SK-N-SH (cell line): Measurements from ENCODE around the gene URAD. TPM values are rescaled to one million over a fixed set of nuclear protein-coding genes. Genes with fewer than 3 reads are reported as not detected.

ENCODE experiments used
- CTCF ChIA-PET: fragments of 300-600, 350-600 bp; formaldehyde crosslinking; extraction: SDS; loops from one replicate; lab custom pipeline; 2021; lab: Yijun Ruan, JAX
- POLR2A ChIA-PET: fragments of 350-600 bp; sonication (Branson Sonifier 250); formaldehyde crosslinking; extraction: SDS; loops from one replicate; lab custom pipeline; 2020; ENCODE audit warnings: antibody characterized with exemption, inconsistent platforms; lab: Yijun Ruan, JAX
- DNase-seq: peaks from one replicate; pipeline ENCODE4 v3.0.0; 2012
- H2AFZ ChIP-seq: fragments of 200-600 bp; sonication (generic); 2 replicates; pipeline ENCODE4 v1.8.1; 2016; ENCODE audit warnings: antibody characterized with exemption, mild to moderate bottlenecking, low read depth
- H3F3A ChIP-seq: fragments of 200-600 bp; sonication (generic); replicated peaks from 2 replicates; pipeline ENCODE3; 2016; ENCODE audit warnings: antibody characterized with exemption, mild to moderate bottlenecking; ENCODE audit not compliant: insufficient read depth
- H3K27ac ChIP-seq, 2 experiments: fragments of 200-500 bp in 1 of 2; fragments of 200-600 bp in 1 of 2; sonication (Bioruptor generic) in 1 of 2; sonication (generic), shearing (Covaris generic) in 1 of 2; 2 replicates each; pipeline versions ENCODE4 v1.5.1 to v1.6.1; 2014 to 2016; ENCODE audit warnings: low read depth in 2 of 2, inconsistent platforms in 1 of 2, low read length in 1 of 2, mild to moderate bottlenecking in 1 of 2, mixed read lengths in 1 of 2
- H3K27me3 ChIP-seq: fragments of 200-600 bp; sonication (generic), shearing (Covaris generic); 2 replicates; pipeline ENCODE4 v1.6.1; 2016; ENCODE audit warnings: mixed run types; ENCODE audit not compliant: insufficient read depth
- H3K36me3 ChIP-seq, 2 experiments: fragments of 200-500 bp in 1 of 2; fragments of 200-600 bp in 1 of 2; sonication (Bioruptor generic) in 1 of 2; sonication (generic) in 1 of 2; replicated peaks in 1 of 2; 2 replicates each; pipeline versions ENCODE3 to v1.5.1; 2014 to 2016; ENCODE audit warnings: low read length in 1 of 2, mild to moderate bottlenecking in 1 of 2; ENCODE audit not compliant: insufficient read depth in 2 of 2, control insufficient read depth in 1 of 2
- H3K4me1 ChIP-seq, 2 experiments: fragments of 200-500 bp in 1 of 2; fragments of 200-600 bp in 1 of 2; sonication (Bioruptor generic) in 1 of 2; sonication (generic), shearing (Covaris generic) in 1 of 2; 2 replicates each; pipeline versions ENCODE4 v1.5.1 to v1.6.1; 2014 to 2016; ENCODE audit warnings: low read depth in 1 of 2, low read length in 1 of 2, mixed run types in 1 of 2; ENCODE audit not compliant: insufficient read depth in 2 of 2, control insufficient read depth in 1 of 2
- H3K4me2 ChIP-seq: fragments of 200-600 bp; sonication (generic), shearing (Covaris generic); 2 replicates; pipeline ENCODE4 v1.6.1; 2017; ENCODE audit warnings: mixed run types
- H3K4me3 ChIP-seq, 2 experiments: fragments of 200-500 bp in 1 of 2; fragments of 200-600 bp in 1 of 2; sonication (Bioruptor generic) in 1 of 2; sonication (generic), shearing (Covaris generic) in 1 of 2; 2 replicates each; pipeline versions ENCODE4 v1.5.1 to v1.8.1; 2014 to 2016; ENCODE audit warnings: low read depth in 2 of 2, inconsistent platforms in 1 of 2, low read length in 1 of 2, mild to moderate bottlenecking in 1 of 2, mixed read lengths in 1 of 2, moderate library complexity in 1 of 2
- H3K79me2 ChIP-seq: fragments of 200-600 bp; sonication (generic); 2 replicates; pipeline ENCODE4 v1.8.1; 2017; ENCODE audit warnings: mild to moderate bottlenecking; ENCODE audit not compliant: insufficient read depth
- H3K9ac ChIP-seq: fragments of 200-600 bp; sonication (generic); 2 replicates; pipeline ENCODE4 v1.6.1; 2017; ENCODE audit warnings: mixed run types
- H3K9me2 ChIP-seq: fragments of 200-600 bp; sonication (generic); 2 replicates; pipeline ENCODE4 v1.6.1; 2017; ENCODE audit warnings: mixed run types
- H3K9me3 ChIP-seq: fragments of 200-600 bp; sonication (generic); 2 replicates; pipeline ENCODE4 v1.6.1; 2017; ENCODE audit warnings: mixed run types, mild to moderate bottlenecking, moderate library complexity
- H4K20me1 ChIP-seq: fragments of 200-600 bp; sonication (generic); 2 replicates; pipeline ENCODE4 v1.6.1; 2017; ENCODE audit warnings: mild to moderate bottlenecking, mixed run types; ENCODE audit not compliant: insufficient read depth
- ELF1 ChIP-seq: IDR thresholded peaks from 2 replicates; pipeline ENCODE4 v1.4.0; 2012
- GABPA ChIP-seq: IDR thresholded peaks from 2 replicates; pipeline ENCODE4 v1.4.0; 2012; ENCODE audit warnings: low read depth, mild to moderate bottlenecking
- POLR2AphosphoS5 ChIP-seq: IDR thresholded peaks from 2 replicates; pipeline ENCODE4 v1.6.1; 2012; ENCODE audit warnings: low read depth, low read length
- RAD21 ChIP-seq: IDR thresholded peaks from 2 replicates; pipeline ENCODE4 v1.6.1; 2012; ENCODE audit warnings: mild to moderate bottlenecking, low read length
- RFX5 ChIP-seq: IDR thresholded peaks from 2 replicates; pipeline ENCODE4 v1.6.1; 2012; ENCODE audit warnings: mild to moderate bottlenecking, improper control_type of control experiment, low read length
- TAF1 ChIP-seq: IDR thresholded peaks from 2 replicates; pipeline ENCODE4 v1.6.1; 2012; ENCODE audit warnings: low read depth, mild to moderate bottlenecking, low read length, moderate library complexity, borderline replicate concordance
- TEAD4 ChIP-seq: IDR thresholded peaks from 2 replicates; pipeline ENCODE4 v1.4.0; 2012; ENCODE audit warnings: mild to moderate bottlenecking, borderline replicate concordance; ENCODE audit not compliant: insufficient read depth
- YY1 ChIP-seq: IDR thresholded peaks from 2 replicates; pipeline ENCODE4 v1.4.0; 2012; ENCODE audit warnings: low read depth, mild to moderate bottlenecking
- WGBS: methylation state at CpG from one replicate; pipeline ENCODE4 v1.1.6; 2017; ENCODE audit warnings: low lambda C conversion rate; 5-methylcytosine and 5-hydroxymethylcytosine counted together
- polyA plus RNA-seq, 3 experiments: library from polyadenylated mRNA; depleted of rRNA; stranded (reverse); fragments of >200 nt; gene quantifications; 2 replicates each; pipeline ENCODE4 v1.2.3, GENCODE V29; 2012
- TF ChIP-seq, protein P1 (sequence below): IDR thresholded peaks from 2 replicates; pipeline ENCODE4 v1.6.1; 2012; ENCODE audit warnings: mild to moderate bottlenecking, low read depth, low read length, moderate library complexity
- TF ChIP-seq, protein P2 (sequence below): IDR thresholded peaks from 2 replicates; pipeline ENCODE4; 2012
- TF ChIP-seq, protein P3 (sequence below): IDR thresholded peaks from 2 replicates; pipeline ENCODE4 v1.4.0; 2012; ENCODE audit warnings: low read depth, borderline replicate concordance
- TF ChIP-seq, protein P4 (sequence below): fragments of 150-350 bp; IDR thresholded peaks from 2 replicates; pipeline ENCODE4 v1.6.1; 2016; ENCODE audit warnings: mild to moderate bottlenecking, low read depth, low read length

Gene URAD
- polyA plus RNA-seq, 1 of the 3 experiments (the other 2 are of a cell fraction), result not detected

DNA sequence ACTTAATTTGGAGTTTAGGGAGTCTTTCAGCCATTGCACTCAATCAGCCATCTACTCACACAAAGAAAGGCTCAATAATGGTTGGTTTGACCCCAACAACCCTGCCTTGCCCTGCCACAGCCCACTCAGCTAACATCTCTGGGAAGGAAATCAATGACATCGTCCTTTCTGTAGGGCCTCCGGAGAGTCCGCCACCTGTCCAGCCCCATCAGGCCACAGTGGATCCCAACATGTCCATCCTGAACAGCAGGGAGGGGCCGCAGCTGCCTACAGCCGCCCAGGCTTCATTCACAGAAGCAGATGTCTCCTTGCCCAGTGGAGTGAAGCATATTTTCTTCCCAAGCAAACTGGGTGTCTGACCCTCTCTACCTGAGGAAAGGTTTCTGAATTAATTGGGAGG, 15.2 kb downstream of the URAD start:
- DNase-seq, result no peak
- POLR2A ChIA-PET, result no interaction called here
- no CpG with 5 or more reads among the region's 5 CpGs for WGBS

More for the DNA sequence above, 15.2 kb downstream of the URAD start:
- no peak for TF ChIP-seq TEAD4
- no peak for TF ChIP-seq GABPA
- TF ChIP-seq, protein P1, sequence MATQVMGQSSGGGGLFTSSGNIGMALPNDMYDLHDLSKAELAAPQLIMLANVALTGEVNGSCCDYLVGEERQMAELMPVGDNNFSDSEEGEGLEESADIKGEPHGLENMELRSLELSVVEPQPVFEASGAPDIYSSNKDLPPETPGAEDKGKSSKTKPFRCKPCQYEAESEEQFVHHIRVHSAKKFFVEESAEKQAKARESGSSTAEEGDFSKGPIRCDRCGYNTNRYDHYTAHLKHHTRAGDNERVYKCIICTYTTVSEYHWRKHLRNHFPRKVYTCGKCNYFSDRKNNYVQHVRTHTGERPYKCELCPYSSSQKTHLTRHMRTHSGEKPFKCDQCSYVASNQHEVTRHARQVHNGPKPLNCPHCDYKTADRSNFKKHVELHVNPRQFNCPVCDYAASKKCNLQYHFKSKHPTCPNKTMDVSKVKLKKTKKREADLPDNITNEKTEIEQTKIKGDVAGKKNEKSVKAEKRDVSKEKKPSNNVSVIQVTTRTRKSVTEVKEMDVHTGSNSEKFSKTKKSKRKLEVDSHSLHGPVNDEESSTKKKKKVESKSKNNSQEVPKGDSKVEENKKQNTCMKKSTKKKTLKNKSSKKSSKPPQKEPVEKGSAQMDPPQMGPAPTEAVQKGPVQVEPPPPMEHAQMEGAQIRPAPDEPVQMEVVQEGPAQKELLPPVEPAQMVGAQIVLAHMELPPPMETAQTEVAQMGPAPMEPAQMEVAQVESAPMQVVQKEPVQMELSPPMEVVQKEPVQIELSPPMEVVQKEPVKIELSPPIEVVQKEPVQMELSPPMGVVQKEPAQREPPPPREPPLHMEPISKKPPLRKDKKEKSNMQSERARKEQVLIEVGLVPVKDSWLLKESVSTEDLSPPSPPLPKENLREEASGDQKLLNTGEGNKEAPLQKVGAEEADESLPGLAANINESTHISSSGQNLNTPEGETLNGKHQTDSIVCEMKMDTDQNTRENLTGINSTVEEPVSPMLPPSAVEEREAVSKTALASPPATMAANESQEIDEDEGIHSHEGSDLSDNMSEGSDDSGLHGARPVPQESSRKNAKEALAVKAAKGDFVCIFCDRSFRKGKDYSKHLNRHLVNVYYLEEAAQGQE, result no peak
- no peak for TF ChIP-seq ELF1
- TF ChIP-seq YY1, result no peak
- TF ChIP-seq RFX5, result no peak
- TF ChIP-seq RAD21, result no peak
- TF ChIP-seq, protein P2, sequence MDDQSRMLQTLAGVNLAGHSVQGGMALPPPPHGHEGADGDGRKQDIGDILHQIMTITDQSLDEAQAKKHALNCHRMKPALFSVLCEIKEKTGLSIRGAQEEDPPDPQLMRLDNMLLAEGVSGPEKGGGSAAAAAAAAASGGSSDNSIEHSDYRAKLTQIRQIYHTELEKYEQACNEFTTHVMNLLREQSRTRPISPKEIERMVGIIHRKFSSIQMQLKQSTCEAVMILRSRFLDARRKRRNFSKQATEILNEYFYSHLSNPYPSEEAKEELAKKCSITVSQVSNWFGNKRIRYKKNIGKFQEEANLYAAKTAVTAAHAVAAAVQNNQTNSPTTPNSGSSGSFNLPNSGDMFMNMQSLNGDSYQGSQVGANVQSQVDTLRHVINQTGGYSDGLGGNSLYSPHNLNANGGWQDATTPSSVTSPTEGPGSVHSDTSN, result no peak
- no peak for TF ChIP-seq TAF1
- TF ChIP-seq POLR2AphosphoS5, result no peak
- TF ChIP-seq, protein P3, sequence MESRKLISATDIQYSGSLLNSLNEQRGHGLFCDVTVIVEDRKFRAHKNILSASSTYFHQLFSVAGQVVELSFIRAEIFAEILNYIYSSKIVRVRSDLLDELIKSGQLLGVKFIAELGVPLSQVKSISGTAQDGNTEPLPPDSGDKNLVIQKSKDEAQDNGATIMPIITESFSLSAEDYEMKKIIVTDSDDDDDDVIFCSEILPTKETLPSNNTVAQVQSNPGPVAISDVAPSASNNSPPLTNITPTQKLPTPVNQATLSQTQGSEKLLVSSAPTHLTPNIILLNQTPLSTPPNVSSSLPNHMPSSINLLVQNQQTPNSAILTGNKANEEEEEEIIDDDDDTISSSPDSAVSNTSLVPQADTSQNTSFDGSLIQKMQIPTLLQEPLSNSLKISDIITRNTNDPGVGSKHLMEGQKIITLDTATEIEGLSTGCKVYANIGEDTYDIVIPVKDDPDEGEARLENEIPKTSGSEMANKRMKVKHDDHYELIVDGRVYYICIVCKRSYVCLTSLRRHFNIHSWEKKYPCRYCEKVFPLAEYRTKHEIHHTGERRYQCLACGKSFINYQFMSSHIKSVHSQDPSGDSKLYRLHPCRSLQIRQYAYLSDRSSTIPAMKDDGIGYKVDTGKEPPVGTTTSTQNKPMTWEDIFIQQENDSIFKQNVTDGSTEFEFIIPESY, result no peak
- TF ChIP-seq, protein P4, sequence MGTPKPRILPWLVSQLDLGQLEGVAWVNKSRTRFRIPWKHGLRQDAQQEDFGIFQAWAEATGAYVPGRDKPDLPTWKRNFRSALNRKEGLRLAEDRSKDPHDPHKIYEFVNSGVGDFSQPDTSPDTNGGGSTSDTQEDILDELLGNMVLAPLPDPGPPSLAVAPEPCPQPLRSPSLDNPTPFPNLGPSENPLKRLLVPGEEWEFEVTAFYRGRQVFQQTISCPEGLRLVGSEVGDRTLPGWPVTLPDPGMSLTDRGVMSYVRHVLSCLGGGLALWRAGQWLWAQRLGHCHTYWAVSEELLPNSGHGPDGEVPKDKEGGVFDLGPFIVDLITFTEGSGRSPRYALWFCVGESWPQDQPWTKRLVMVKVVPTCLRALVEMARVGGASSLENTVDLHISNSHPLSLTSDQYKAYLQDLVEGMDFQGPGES, result no peak
- peaks cover 97% of the 10 kb centered on the region for H3K27me3 ChIP-seq
- no peaks in the 10 kb centered on the region for H3K79me2 ChIP-seq
- H3K4me2 ChIP-seq, result no peak overlapping the region
- H3K9me2 ChIP-seq, result no peaks in the 10 kb centered on the region
- H3K27ac ChIP-seq, result no peak overlapping the region
- H3K4me3 ChIP-seq, result no peak overlapping the region
- CTCF ChIA-PET, result interaction anchor here (1.0 to 4.2 kb wide), 6 partner anchors 10 to 611 kb away, joined by 3 to 15 read pairs (median 4); no protein-coding TSS in a partner anchor
- no peaks in the 10 kb centered on the region for H3K9me3 ChIP-seq
- H4K20me1 ChIP-seq, result no peaks in the 10 kb centered on the region
- H3F3A ChIP-seq, result no peaks in the 10 kb centered on the region
- H2AFZ ChIP-seq, result no peak overlapping the region
- no peaks in the 10 kb centered on the region for H3K4me1 ChIP-seq
- no peak overlapping the region for H3K9ac ChIP-seq
- no peaks in the 10 kb centered on the region for H3K36me3 ChIP-seq
